Natural killer cell (primary cell): ENCODE data around the gene GABBR2. TPM values are rescaled to one million over a fixed set of nuclear protein-coding genes. Genes with fewer than 3 reads are reported as not detected.

ENCODE experiments used
- ATAC-seq, 3 donors: fragments of 150-1000 bp in 2 of 3; fragments of 200-7000 bp in 1 of 3; cut with Tn5 transposase; 1 replicate in 1 of 3; 2 replicates in 2 of 3; pipeline ENCODE4 v1.10.0; 2021; ENCODE audit warnings: mild to moderate bottlenecking in 2 of 3, moderate library complexity in 2 of 3
- DNase-seq, 2 donors: peaks; one replicate each; pipeline versions ENCODE4 v3.0.0 to v3.0.0-alpha.2; 2013 to 2021; ENCODE audit warnings: mixed read lengths in 1 of 2
- H3K27ac ChIP-seq: one replicate; pipeline ENCODE4 v1.5.1; 2013; ENCODE audit warnings: mild to moderate bottlenecking, low read length
- H3K27me3 ChIP-seq: one replicate; pipeline ENCODE4 v1.6.1; 2013; ENCODE audit warnings: low read length; ENCODE audit not compliant: control insufficient read depth, insufficient read depth
- H3K36me3 ChIP-seq: one replicate; pipeline ENCODE4 v1.6.1; 2013; ENCODE audit warnings: low read length; ENCODE audit not compliant: control insufficient read depth, insufficient read depth
- H3K4me1 ChIP-seq: one replicate; pipeline ENCODE4 v1.6.1; 2013; ENCODE audit warnings: low read length; ENCODE audit not compliant: control insufficient read depth, insufficient read depth
- H3K4me3 ChIP-seq: one replicate; pipeline ENCODE4 v1.5.1; 2013; ENCODE audit warnings: low read length
- H3K9me3 ChIP-seq: one replicate; pipeline ENCODE4 v1.6.1; 2013; ENCODE audit warnings: low read length; ENCODE audit not compliant: control insufficient read depth, insufficient read depth
- H3K27ac Mint-ChIP-seq, 2 donors: one replicate each; pipeline ENCODE4 v1.8.0; 2022; ENCODE audit warnings: mild to moderate bottlenecking in 2 of 2, mixed read lengths in 2 of 2, moderate library complexity in 1 of 2
- H3K27me3 Mint-ChIP-seq, 2 donors: one replicate each; pipeline ENCODE4 v1.8.0; 2022; ENCODE audit warnings: low read depth in 2 of 2, mixed read lengths in 2 of 2
- H3K36me3 Mint-ChIP-seq: one replicate; pipeline ENCODE4 v1.8.0; 2022; ENCODE audit warnings: mixed read lengths
- H3K4me1 Mint-ChIP-seq, 2 donors: one replicate each; pipeline ENCODE4 v1.8.0; 2022; ENCODE audit warnings: mixed read lengths in 2 of 2
- H3K4me3 Mint-ChIP-seq: one replicate; pipeline ENCODE4 v1.8.0; 2022; ENCODE audit warnings: mild to moderate bottlenecking, moderate library complexity, mixed read lengths
- H3K9me3 Mint-ChIP-seq, 2 donors: one replicate each; pipeline ENCODE4 v1.8.0; 2022; ENCODE audit warnings: mixed read lengths in 2 of 2
- WGBS: methylation state at CpG from one replicate; pipeline ENCODE4 v1.1.7; 2013; ENCODE audit warnings: missing lambda C conversion rate; ENCODE audit not compliant: insufficient coverage; 5-methylcytosine and 5-hydroxymethylcytosine counted together
- intact Hi-C: fragments of 100-400 bp; cut with micrococcal nuclease; formaldehyde crosslinking; loops from one replicate; pipeline ENCODE4 v1.14.2; 2022
- total RNA-seq, 4 donors: library from RNA; stranded (reverse); fragments of 120-200 nt in 1 of 4; gene quantifications; one replicate each; pipeline versions ENCODE4 v1.2.3 to v1.2.4, GENCODE V29; 2013 to 2022
- TF ChIP-seq, protein P1 (sequence below): fragments of 200-600 bp; IDR thresholded peaks from one replicate; pipeline ENCODE4 v1.8.0; 2022; ENCODE audit warnings: antibody characterized with exemption

Gene GABBR2
- total RNA-seq, 3 donors from 2014 or later (not counting 1 experiment from before 2014, with no cell fraction given): not detected

DNA sequence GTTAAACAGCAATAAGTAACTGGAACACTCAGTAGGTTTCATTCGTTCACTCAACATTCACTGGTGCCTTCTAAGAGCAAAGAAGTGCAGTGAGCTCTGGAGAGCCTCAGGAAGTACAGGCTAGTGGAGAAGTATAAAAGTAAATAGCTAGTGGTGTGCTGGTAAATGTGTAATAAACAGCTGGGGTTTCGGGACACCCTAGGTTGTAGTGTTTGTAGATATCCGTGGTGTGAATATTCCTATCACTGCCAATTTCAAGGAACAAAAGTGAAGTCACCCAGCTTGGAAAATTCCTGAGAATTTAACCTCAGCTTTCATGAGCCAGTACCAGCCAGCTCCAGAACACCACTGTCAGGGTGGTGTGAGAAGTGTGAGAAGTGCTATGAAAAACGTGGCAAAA, 75.9 kb downstream of the GABBR2 start:
- no peak overlapping the region for H3K27ac ChIP-seq
- Mint-ChIP-seq H3K36me3 (no peaks in the 10 kb centered on the region), H3K9me3 (no peaks in the 10 kb centered on the region), H3K4me1 (no peaks in the 10 kb centered on the region), H3K4me3 (no peak overlapping the region), H3K27ac (no peak overlapping the region), H3K27me3 (peaks cover 6 to 27% of the 10 kb centered on the region in 2 donors)
- intact Hi-C loops: no loop called here
- no peak overlapping the region for H3K4me3 ChIP-seq
- 80% methylated on average over 4 of the region's 4 CpGs for WGBS
- H3K36me3 ChIP-seq: no peaks in the 10 kb centered on the region
- DNase-seq: no peak
- TF ChIP-seq, protein P1, sequence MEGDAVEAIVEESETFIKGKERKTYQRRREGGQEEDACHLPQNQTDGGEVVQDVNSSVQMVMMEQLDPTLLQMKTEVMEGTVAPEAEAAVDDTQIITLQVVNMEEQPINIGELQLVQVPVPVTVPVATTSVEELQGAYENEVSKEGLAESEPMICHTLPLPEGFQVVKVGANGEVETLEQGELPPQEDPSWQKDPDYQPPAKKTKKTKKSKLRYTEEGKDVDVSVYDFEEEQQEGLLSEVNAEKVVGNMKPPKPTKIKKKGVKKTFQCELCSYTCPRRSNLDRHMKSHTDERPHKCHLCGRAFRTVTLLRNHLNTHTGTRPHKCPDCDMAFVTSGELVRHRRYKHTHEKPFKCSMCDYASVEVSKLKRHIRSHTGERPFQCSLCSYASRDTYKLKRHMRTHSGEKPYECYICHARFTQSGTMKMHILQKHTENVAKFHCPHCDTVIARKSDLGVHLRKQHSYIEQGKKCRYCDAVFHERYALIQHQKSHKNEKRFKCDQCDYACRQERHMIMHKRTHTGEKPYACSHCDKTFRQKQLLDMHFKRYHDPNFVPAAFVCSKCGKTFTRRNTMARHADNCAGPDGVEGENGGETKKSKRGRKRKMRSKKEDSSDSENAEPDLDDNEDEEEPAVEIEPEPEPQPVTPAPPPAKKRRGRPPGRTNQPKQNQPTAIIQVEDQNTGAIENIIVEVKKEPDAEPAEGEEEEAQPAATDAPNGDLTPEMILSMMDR: no peak
- H3K4me1 ChIP-seq: no peaks in the 10 kb centered on the region
- no peak for ATAC-seq
- H3K27me3 ChIP-seq: no peaks in the 10 kb centered on the region
- no peaks in the 10 kb centered on the region for H3K9me3 ChIP-seq

DNA sequence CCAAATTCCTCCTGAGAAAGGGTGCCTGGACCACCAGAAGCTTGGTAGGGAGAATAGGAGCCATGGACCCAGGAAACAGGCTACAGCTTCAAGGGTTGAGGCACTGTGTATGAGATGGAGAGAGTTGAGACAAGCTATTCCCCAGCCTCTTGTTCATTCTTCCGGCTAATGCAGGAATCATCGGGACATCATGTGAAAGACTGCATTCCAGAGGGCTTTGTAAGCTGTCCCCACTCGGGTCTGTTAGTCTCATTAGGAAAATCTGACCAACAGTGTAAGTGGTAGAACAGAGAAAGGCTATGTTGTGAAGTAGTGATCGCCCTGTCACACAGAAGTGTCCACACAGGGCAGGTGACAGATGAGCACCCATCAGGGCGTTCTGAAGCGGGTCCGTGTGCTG, 81.4 kb downstream of the GABBR2 start:
- no peaks in the 10 kb centered on the region for H3K9me3 ChIP-seq
- no peaks in the 10 kb centered on the region for H3K4me1 Mint-ChIP-seq
- TF ChIP-seq, protein P1: no peak
- no peak for ATAC-seq
- H3K36me3 Mint-ChIP-seq: no peaks in the 10 kb centered on the region
- no peak overlapping the region for H3K4me3 ChIP-seq
- no peak overlapping the region for H3K27ac ChIP-seq
- no peak overlapping the region for H3K27ac Mint-ChIP-seq
- no peaks in the 10 kb centered on the region for H3K9me3 Mint-ChIP-seq
- no peaks in the 10 kb centered on the region for H3K27me3 ChIP-seq
- WGBS: 89% methylated on average over 7 of the region's 7 CpGs
- H3K4me1 ChIP-seq: no peaks in the 10 kb centered on the region
- intact Hi-C loops: no loop called here
- no peak overlapping the region for H3K4me3 Mint-ChIP-seq
- H3K36me3 ChIP-seq: no peaks in the 10 kb centered on the region
- H3K27me3 Mint-ChIP-seq: peaks cover 17 to 32% of the 10 kb centered on the region in 2 donors
- DNase-seq: no peak

DNA sequence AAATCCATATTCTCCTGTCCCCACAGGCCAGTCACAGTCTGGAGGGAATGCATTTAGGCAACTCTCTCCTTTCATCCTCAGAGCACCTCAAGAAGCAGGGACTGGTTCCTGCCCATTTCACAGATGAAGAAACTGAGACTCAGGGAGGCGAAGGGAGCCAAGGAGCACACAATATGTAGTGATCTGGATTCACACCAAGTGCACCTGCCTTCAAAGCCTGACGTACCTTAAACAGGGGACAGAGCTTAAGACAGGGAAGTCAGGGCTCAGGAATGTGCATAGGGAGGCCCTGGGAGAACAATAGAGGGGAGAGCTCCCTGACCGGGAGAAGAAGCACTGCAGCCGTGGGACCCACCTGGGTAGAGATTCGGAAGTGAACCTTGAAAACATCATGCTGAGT, 83.0 kb downstream of the GABBR2 start:
- Histone ChIP-seq H3K9me3 (no peaks in the 10 kb centered on the region), H3K36me3 (no peaks in the 10 kb centered on the region), H3K27me3 (no peaks in the 10 kb centered on the region), H3K4me3 (no peak overlapping the region), H3K27ac (no peak overlapping the region), H3K4me1 (no peaks in the 10 kb centered on the region)
- ATAC-seq (no peak), DNase-seq (no peak)
- no peak overlapping the region for H3K27ac Mint-ChIP-seq
- H3K4me3 Mint-ChIP-seq: no peak overlapping the region
- no peaks in the 10 kb centered on the region for H3K36me3 Mint-ChIP-seq
- H3K4me1 Mint-ChIP-seq: no peaks in the 10 kb centered on the region
- 80% methylated on average over 5 of the region's 5 CpGs for WGBS
- no peaks in the 10 kb centered on the region for H3K9me3 Mint-ChIP-seq
- H3K27me3 Mint-ChIP-seq: peaks cover 17 to 23% of the 10 kb centered on the region in 2 donors
- TF ChIP-seq, protein P1: no peak
- intact Hi-C loops: no loop called here

DNA sequence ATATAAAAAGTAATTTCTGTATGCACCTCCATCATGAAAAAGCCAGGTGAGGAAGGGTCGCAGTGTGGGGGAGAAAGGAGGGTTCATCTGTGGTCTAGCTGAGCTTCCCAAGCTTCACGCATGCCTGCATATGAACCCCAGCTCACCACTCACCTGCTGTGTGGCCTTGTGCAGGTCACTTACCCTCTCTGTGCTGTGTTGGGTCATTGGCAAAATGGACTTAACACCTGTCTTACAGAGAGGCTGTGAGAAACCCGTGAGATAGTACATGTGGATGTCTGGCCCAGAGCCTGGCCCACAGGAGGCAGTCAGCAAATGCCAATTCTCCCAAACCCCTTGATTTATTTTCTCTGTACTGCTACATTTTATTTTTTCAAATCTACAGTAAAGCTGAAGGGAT, 88.9 kb downstream of the GABBR2 start:
- DNase-seq: no peak
- peaks cover 17 to 31% of the 10 kb centered on the region in 2 donors for H3K27me3 Mint-ChIP-seq

More for the DNA sequence above, 88.9 kb downstream of the GABBR2 start:
- Histone ChIP-seq H3K4me1 (no peaks in the 10 kb centered on the region), H3K27ac (no peak overlapping the region), H3K27me3 (no peaks in the 10 kb centered on the region), H3K4me3 (no peak overlapping the region), H3K36me3 (no peaks in the 10 kb centered on the region), H3K9me3 (no peaks in the 10 kb centered on the region)
- TF ChIP-seq, protein P1: no peak
- 82% methylated on average over 2 of the region's 3 CpGs for WGBS
- Mint-ChIP-seq H3K36me3 (no peaks in the 10 kb centered on the region), H3K4me1 (no peaks in the 10 kb centered on the region), H3K4me3 (no peak overlapping the region), H3K27ac (no peak overlapping the region), H3K9me3 (no peaks in the 10 kb centered on the region)
- ATAC-seq: no peak
- intact Hi-C loops: no loop called here
